HUES48 (cell line): Measurements from ENCODE around the gene CYCS.
"Not testable (repeated sequence)": the region's sequence is repeated elsewhere in the genome, so short reads cannot be mapped to it uniquely, and the experiment has no call there.

Experiments
- H3K27ac ChIP-seq: one replicate; pipeline ENCODE4 v1.7.0; 2013; ENCODE audit warnings: low read depth, low read length, inconsistent platforms
- H3K27me3 ChIP-seq: 2 replicates; pipeline ENCODE4 v1.6.1; 2013; ENCODE audit warnings: mild to moderate bottlenecking, low read length; ENCODE audit not compliant: control insufficient read depth, insufficient read depth
- H3K36me3 ChIP-seq: 2 replicates; pipeline ENCODE4 v1.6.1; 2013; ENCODE audit warnings: low read length; ENCODE audit not compliant: control insufficient read depth, insufficient read depth
- H3K4me1 ChIP-seq: 2 replicates; pipeline ENCODE4 v1.6.1; 2013; ENCODE audit warnings: mild to moderate bottlenecking, low read length; ENCODE audit not compliant: control insufficient read depth, insufficient read depth
- H3K4me3 ChIP-seq: 2 replicates; pipeline ENCODE4 v1.5.1; 2013; ENCODE audit warnings: mild to moderate bottlenecking, low read depth, low read length
- H3K9ac ChIP-seq: 2 replicates; pipeline ENCODE4 v1.6.1; 2013; ENCODE audit warnings: mild to moderate bottlenecking, low read depth, low read length, moderate library complexity
- H3K9me3 ChIP-seq: 2 replicates; pipeline ENCODE4 v1.6.1; 2013; ENCODE audit warnings: low read length; ENCODE audit not compliant: control insufficient read depth, insufficient read depth

CYCS gene

DNA sequence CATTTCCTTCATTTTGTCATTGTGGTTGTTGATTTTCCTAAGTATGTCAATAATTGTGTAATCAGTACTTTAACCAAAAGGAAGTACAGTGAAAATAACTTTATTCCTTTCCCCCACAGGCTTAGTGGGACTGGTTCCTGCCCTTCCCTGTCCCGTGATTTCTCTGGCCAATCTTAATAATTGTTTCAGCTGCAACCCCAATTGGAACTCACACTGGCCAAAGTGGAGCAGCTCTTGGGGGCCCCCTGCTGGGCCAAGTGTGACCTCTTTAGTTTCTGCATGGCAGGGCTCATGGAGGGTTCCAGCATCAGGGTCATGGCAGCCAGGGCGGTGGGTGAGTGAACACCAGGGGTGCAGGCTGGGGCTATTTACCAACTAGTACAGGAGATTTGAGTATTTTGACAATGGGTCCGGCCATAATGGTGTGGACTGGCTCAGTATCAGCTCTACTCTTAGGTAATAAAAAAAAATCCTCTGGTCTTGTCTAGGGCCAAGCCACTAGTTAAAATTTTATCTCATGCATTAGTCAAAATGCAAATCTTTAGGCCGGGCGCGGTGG lies 31.7 kb downstream of the CYCS start:
- no peak overlapping the region for H3K27ac ChIP-seq
- no peaks in the 10 kb centered on the region for H3K9me3 ChIP-seq
- H3K4me1 ChIP-seq: no peaks in the 10 kb centered on the region
- H3K36me3 ChIP-seq: no peaks in the 10 kb centered on the region
- H3K27me3 ChIP-seq: no peaks in the 10 kb centered on the region
- H3K9ac ChIP-seq: no peak overlapping the region
- H3K4me3 ChIP-seq: no peak overlapping the region

DNA sequence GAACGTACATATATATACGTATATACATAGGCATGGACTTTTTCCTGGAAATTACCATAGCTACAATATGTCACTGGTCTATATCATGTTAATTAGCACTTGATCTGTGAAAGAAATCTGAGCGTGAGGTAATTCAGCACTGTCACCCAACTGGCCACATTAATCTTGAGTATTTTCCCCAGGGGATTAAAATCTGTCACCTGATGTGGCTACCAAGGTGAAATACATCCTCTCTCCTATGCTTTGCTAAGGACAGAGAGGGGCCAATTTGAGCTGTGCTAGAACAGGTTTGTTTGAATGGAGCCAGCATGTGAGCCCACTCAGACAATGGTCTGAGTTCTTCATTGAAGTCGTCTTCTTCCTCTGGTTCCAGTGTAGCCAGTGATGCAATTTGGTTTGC lies 33.3 kb downstream of the CYCS start:
- Histone ChIP-seq H3K27ac (no peak overlapping the region), H3K9me3 (no peaks in the 10 kb centered on the region), H3K4me1 (no peaks in the 10 kb centered on the region), H3K9ac (no peak overlapping the region), H3K4me3 (no peak overlapping the region), H3K27me3 (no peaks in the 10 kb centered on the region), H3K36me3 (no peaks in the 10 kb centered on the region)

DNA sequence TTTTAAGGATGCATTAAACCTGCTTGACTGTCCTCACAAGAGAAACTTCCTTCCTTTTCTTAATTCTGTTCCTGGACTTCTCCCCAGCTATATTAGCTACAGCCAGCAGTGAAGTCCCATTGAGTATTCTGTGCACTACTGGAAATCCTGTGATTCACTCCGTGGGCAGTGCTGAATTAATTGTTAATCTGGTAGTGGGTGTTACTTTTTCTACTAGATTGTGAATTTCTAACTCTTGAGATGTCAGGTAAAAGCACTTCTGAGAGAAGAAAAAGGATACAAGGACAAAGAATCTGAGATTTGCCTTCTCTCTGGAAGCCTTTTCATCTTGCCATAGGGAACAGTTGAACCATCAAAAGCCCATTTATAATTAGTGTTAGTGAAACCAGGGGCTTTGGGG lies 33.9 kb downstream of the CYCS start:
- Histone ChIP-seq H3K4me1 (no peaks in the 10 kb centered on the region), H3K27me3 (no peaks in the 10 kb centered on the region), H3K9ac (no peak overlapping the region), H3K9me3 (no peaks in the 10 kb centered on the region), H3K4me3 (no peak overlapping the region), H3K27ac (no peak overlapping the region), H3K36me3 (no peaks in the 10 kb centered on the region)

DNA sequence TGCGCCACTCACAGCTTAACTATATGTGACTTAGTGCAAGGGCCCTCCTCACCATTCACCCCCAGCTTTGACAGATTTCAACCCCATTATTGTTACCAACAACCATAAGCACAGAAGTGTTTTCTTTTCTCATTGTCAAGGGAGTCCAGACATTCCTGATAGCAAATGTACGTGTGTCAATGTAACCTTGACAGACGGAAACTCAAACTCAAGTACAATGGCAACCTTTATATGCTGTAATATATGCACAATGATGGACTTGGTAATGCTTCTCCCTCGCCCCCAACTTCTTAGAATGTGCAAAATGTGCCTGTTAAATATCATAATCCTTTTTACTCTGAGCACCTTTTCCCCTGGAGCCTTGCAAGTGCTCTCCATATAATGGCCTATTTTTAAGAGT lies 34.7 kb downstream of the CYCS start:
- Histone ChIP-seq H3K36me3 (no peaks in the 10 kb centered on the region), H3K9ac (no peak overlapping the region), H3K9me3 (no peaks in the 10 kb centered on the region), H3K4me3 (no peak overlapping the region), H3K27me3 (no peaks in the 10 kb centered on the region), H3K27ac (no peak overlapping the region), H3K4me1 (no peaks in the 10 kb centered on the region)

DNA sequence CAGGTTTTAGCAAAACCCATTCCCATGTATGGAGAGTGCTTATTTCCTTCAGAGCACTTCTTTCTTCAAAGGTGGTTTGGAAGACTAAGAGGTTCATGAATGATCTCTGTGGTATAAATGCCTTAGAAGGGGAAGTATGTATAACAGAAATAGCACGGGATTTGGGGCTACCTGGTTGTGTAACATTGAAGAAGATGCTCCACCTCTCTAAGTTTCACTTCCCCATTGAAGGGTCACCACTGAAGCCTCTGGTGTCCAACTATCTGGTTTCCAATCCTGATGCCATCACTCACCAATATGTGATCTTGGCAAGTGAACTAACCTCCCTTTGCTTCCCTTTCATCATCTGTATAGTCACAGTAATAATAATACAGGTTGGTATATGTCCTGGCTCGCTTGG lies 37.2 kb downstream of the CYCS start:
- no peaks in the 10 kb centered on the region for H3K36me3 ChIP-seq
- no peak overlapping the region for H3K9ac ChIP-seq
- H3K4me3 ChIP-seq: no peak overlapping the region
- H3K27ac ChIP-seq: no peak overlapping the region
- no peaks in the 10 kb centered on the region for H3K4me1 ChIP-seq
- no peaks in the 10 kb centered on the region for H3K27me3 ChIP-seq
- no peaks in the 10 kb centered on the region for H3K9me3 ChIP-seq

DNA sequence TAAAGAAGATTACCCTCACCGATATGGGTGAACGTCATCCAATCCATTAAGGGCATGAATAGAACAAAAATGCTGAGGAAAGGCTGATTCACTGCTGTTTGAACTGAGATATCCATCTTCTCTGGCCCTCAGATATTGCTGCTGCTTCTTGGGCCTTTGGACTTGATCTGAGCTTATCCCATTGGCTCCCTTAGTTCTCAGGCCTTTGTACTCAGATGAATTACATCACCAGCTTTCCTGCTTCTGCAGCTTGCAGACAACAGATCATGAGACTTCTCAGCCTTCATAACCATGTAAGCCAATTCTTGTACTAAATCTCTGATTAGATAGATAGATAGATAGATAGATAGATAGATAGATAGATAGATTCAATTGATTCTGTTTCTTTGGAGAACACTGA lies 40.2 kb downstream of the CYCS start:
- H3K36me3 ChIP-seq: no peaks in the 10 kb centered on the region
- no peak overlapping the region for H3K27ac ChIP-seq
- no peak overlapping the region for H3K4me3 ChIP-seq
- no peaks in the 10 kb centered on the region for H3K9me3 ChIP-seq
- H3K9ac ChIP-seq: no peak overlapping the region
- H3K4me1 ChIP-seq: no peaks in the 10 kb centered on the region
- no peaks in the 10 kb centered on the region for H3K27me3 ChIP-seq

DNA sequence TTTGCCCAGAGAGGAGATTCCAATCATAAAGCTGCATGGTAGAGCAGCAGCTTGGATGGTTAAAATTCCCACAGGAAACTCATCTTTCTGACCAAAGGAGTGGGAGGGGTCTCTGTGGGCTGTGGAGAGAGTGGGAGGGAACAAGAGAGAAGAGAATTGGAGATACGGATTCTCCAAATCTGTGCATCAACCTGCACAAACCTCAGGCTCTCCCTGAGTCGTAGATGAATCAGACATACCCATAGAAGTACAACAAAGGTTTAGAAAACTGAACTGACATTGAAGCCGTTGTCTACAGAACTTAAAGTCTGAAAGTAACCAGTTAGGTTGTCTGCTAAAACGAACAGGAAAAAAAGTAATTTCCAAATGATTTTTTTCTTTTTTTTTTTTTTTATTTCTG lies 41.9 kb downstream of the CYCS start:
- H3K27me3 ChIP-seq: no peaks in the 10 kb centered on the region
- H3K4me1 ChIP-seq: no peaks in the 10 kb centered on the region
- H3K36me3 ChIP-seq: no peaks in the 10 kb centered on the region
- no peaks in the 10 kb centered on the region for H3K9me3 ChIP-seq
- no peak overlapping the region for H3K4me3 ChIP-seq
- no peak overlapping the region for H3K27ac ChIP-seq
- no peak overlapping the region for H3K9ac ChIP-seq

DNA sequence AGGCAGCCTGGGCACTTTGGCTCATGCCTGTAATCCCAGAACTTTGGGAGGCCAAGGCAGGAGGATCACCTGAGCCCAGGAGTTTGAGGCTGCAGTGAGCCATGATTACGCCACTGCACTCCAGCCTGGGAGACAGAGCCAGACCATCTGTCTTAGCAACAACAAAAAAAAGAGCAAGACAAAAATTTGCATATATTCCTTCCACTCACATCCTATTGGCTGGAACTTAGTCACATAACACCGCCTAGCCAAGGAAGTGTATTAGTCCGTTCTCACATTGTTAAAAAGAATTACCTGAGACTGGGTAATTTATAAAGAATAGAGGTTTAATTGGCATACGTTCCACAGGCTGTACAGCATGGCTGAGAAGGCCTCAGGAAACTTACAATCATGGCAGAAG lies 43.0 kb downstream of the CYCS start:
- not testable (repeated sequence) for H3K4me3 ChIP-seq, H3K4me1 ChIP-seq, H3K27me3 ChIP-seq, H3K9ac ChIP-seq, H3K9me3 ChIP-seq, H3K36me3 ChIP-seq, H3K27ac ChIP-seq

DNA sequence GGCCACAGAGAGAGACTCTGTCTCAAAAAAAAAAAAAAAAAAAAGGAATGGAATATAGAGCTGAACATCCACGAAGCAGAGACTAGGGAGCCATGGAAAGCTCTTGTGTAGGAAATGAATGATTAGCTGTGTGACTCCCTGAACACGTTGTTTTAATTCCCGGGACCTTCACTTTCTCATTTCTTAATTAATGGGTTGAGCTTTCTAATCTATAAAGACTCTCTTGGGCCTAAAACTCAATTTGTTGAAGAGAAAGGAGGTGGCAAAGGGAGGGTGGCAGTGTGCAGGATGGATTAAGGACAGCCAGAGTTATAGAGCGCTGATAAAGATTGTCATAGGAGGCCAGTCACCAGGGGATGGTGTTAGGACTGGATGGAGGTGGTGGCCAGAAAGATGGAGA lies 48.0 kb downstream of the CYCS start:
- H3K27ac ChIP-seq: no peak overlapping the region
- no peak overlapping the region for H3K9ac ChIP-seq
- no peaks in the 10 kb centered on the region for H3K36me3 ChIP-seq
- H3K9me3 ChIP-seq: no peaks in the 10 kb centered on the region
- no peak overlapping the region for H3K4me3 ChIP-seq
- H3K27me3 ChIP-seq: no peaks in the 10 kb centered on the region
- H3K4me1 ChIP-seq: no peaks in the 10 kb centered on the region

DNA sequence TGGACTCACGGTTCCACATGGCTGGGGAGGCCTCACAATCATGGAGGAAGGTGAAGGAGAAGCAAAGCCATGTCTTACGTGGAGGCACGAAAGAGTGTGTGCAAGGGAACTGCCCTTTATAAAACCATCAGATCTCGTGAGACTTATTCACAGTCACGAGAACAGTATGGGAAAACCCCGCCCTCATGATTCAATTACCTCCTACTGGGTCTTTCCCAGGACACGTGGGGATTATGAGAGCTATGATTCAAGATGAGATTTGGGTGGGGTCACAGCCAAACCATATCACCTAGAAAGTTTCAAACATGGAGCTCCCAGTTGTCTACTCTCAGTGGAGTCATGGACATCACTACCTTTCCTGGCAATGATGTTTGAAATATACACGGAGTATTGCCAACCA lies 49.6 kb downstream of the CYCS start:
- no peak overlapping the region for H3K9ac ChIP-seq
- H3K27ac ChIP-seq: no peak overlapping the region
- H3K9me3 ChIP-seq: no peaks in the 10 kb centered on the region
- no peak overlapping the region for H3K4me3 ChIP-seq
- no peaks in the 10 kb centered on the region for H3K36me3 ChIP-seq
- H3K27me3 ChIP-seq: no peaks in the 10 kb centered on the region
- no peaks in the 10 kb centered on the region for H3K4me1 ChIP-seq

DNA sequence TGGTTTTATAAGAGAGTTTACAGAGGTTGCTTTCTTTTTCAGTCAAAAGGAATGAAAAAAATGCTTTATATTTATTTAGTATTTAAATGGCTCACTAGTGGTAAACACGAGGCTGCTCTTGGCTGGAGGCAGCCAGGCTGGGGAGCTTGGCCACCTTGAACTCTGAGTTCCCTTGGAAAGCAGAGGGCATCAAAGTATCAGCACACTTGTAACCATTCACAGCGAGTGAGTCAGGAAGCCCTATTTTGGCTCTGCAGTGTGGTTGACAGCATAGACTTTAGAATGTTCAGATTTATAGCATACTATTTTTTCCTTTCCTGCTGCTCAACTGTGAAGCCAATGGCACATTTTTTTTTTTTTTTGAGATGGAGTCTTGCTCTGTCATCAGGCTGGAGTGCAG lies 51.6 kb downstream of the CYCS start:
- Histone ChIP-seq H3K9me3 (no peaks in the 10 kb centered on the region), H3K27me3 (no peaks in the 10 kb centered on the region), H3K4me3 (no peak overlapping the region), H3K4me1 (peaks cover 3% of the 10 kb centered on the region; the same call in 1 of the 2 replicates), H3K9ac (no peak overlapping the region), H3K27ac (no peak overlapping the region), H3K36me3 (no peaks in the 10 kb centered on the region)
